GM23248 (cell line): ENCODE measurements around the gene PZP.

Source experiments
- EZH2 ChIP-seq: fragments of 200-600 bp; sonication (generic); IDR thresholded peaks from 2 replicates; pipeline ENCODE4 v1.6.1; 2018; ENCODE audit warnings: antibody characterized with exemption, mild to moderate bottlenecking; ENCODE audit not compliant: insufficient read depth, poor library complexity, severe bottlenecking
- EZH2phosphoT487 ChIP-seq: fragments of 200-600 bp; sonication (generic); IDR thresholded peaks from 2 replicates; pipeline ENCODE4 v1.6.1; 2018; ENCODE audit warnings: antibody characterized with exemption, moderate library complexity, mild to moderate bottlenecking, low read depth; ENCODE audit not compliant: insufficient read depth

DNA sequence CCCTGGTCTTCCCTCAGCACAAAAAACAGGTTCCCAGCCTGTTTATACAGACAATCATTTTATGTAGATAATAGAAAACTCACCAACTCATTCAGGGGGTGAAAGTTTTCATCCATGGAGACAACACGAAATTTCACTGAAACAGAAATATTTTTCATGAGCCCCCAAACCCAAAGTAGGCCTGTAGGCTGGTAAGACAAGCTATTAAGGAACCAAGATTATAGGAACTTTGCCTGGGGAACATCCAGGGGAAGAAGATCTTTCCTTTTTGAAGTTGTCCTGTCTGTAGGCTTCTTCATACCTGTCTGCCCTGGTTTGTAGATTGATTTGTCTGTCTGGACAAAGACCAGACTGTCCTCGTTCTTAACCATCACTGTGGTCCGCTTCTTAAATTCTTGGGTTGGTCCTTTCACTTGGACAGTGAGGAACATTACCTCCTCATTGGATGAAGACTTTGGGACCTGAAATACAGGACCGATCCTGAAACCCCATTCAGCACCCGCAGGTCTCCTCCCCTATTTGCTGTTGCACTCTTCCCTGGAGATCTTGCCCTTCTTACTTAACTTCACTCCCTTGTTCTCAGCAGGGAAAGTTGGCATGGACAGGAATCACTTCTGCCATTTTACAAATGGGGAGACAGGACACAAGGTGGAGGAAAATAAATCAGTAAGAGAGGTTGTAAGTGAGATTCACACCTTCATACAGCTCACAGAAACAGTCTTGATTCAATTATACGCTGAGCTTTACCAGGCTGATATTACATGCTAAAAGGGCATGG is 95.9 kb downstream of the PZP start:
- TF ChIP-seq EZH2 = no peak
- no peak for TF ChIP-seq EZH2phosphoT487
